Femur (tissue), 1 donor: ENCODE data around the gene ACER1.
A peak's percentile ranks its signal among the peaks of the same experiment; 100 is the strongest.
"Not testable (repeated sequence)": the region's sequence is repeated elsewhere in the genome, so short reads cannot be mapped to it uniquely, and the experiment has no call there.

ENCODE experiments used
- DNase-seq: peaks from one replicate; pipeline ENCODE4 v3.0.0-alpha.2; 2017

ACER1 gene

GRCh38 chr19:6286676-6287075 lies 46.7 kb downstream of the ACER1 start:
- no peak for DNase-seq

GRCh38 chr19:6282393-6282792 lies 51.0 kb downstream of the ACER1 start:
- DNase-seq, result not testable (repeated sequence)

- DNase-seq, result peak; percentile 98
Measured at GRCh38 chr19:6279931-6280591, 53.4 kb downstream of the ACER1 start, which contains the start of gene MLLT1. MLLT1 (minus strand) TSS chr19:6279975; CDS start chr19:6279784, 191 bp downstream.

GRCh38 chr19:6279620-6279930 lies 53.8 kb downstream of the ACER1 start:
- DNase-seq, result no peak

GRCh38 chr19:6278740-6279619 lies 54.4 kb downstream of the ACER1 start:
- DNase-seq, result no peak

GRCh38 chr19:6278051-6278450 lies 55.4 kb downstream of the ACER1 start:
- no peak for DNase-seq

GRCh38 chr19:6276447-6276846 lies 57.0 kb downstream of the ACER1 start:
- peak; percentile 72 for DNase-seq

- no peak for DNase-seq
Measured at GRCh38 chr19:6275170-6275744, 58.2 kb downstream of the ACER1 start.

GRCh38 chr19:6274756-6275155 lies 58.7 kb downstream of the ACER1 start:
- no peak for DNase-seq

GRCh38 chr19:6273701-6274601 lies 59.5 kb downstream of the ACER1 start:
- peak; percentile 83 for DNase-seq

GRCh38 chr19:6272913-6273600 lies 60.4 kb downstream of the ACER1 start:
- no peak for DNase-seq

GRCh38 chr19:6272411-6272791 lies 61.0 kb downstream of the ACER1 start:
- DNase-seq, result no peak

- DNase-seq, result peak; percentile 81
Measured at GRCh38 chr19:6271721-6272410, 61.5 kb downstream of the ACER1 start.

GRCh38 chr19:6271251-6271650 lies 62.2 kb downstream of the ACER1 start:
- DNase-seq, result no peak

- DNase-seq, result no peak
Measured at GRCh38 chr19:6270822-6271221, 62.6 kb downstream of the ACER1 start.

GRCh38 chr19:6270076-6270745 lies 63.2 kb downstream of the ACER1 start:
- no peak for DNase-seq

GRCh38 chr19:6269101-6269886 lies 64.1 kb downstream of the ACER1 start:
- no peak for DNase-seq

GRCh38 chr19:6268382-6268771 lies 65.0 kb downstream of the ACER1 start:
- DNase-seq, result no peak

- DNase-seq, result no peak
Measured at GRCh38 chr19:6267552-6268381, 65.6 kb downstream of the ACER1 start.
